K562 (cell line): ENCODE measurements around the gene PTPN11. TPM values are rescaled to one million over a fixed set of nuclear protein-coding genes. Genes with fewer than 3 reads are reported as not detected.

Experiments used
- AFF1 ChIP-seq, 2 experiments: fragments of 450-650 bp; IDR thresholded peaks; 2 replicates each; pipeline ENCODE4 v1.6.1; 2018; ENCODE audit warnings: mild to moderate bottlenecking in 2 of 2, low read depth in 1 of 2; ENCODE audit not compliant: partially characterized antibody in 2 of 2
- CREM ChIP-seq: IDR thresholded peaks from 2 replicates; pipeline ENCODE4 v1.6.1; 2014; ENCODE audit warnings: antibody characterized with exemption, low read depth
- CTBP1 ChIP-seq: fragments of 450-650 bp; IDR thresholded peaks from 2 replicates; pipeline ENCODE4 v1.6.1; 2016; ENCODE audit warnings: borderline replicate concordance
- DIDO1 ChIP-seq: fragments of 450-650 bp; IDR thresholded peaks from 2 replicates; pipeline ENCODE4 v1.6.1; 2016; ENCODE audit warnings: low read depth, missing biosample characterization, missing genetic modification characterization
- DNMT1 ChIP-seq: fragments of 450-650 bp; IDR thresholded peaks from 2 replicates; pipeline ENCODE4 v1.6.1; 2016; ENCODE audit warnings: antibody characterized with exemption, mild to moderate bottlenecking
- ESRRB ChIP-seq: fragments of 250-450 bp; sonication (Bioruptor Pico); IDR thresholded peaks from 2 replicates; pipeline ENCODE4 v1.5.0; 2020; ENCODE audit warnings: mild to moderate bottlenecking, moderate library complexity, borderline replicate concordance
- GTF2E2 ChIP-seq: fragments of 200-800 bp; sonication (Bioruptor generic); IDR thresholded peaks from 2 replicates; pipeline ENCODE4 v1.6.1; 2016; ENCODE audit warnings: missing genetic modification characterization, missing compliant biosample characterization
- HIVEP1 ChIP-seq: fragments of 250-450 bp; sonication (Bioruptor Pico); IDR thresholded peaks from 2 replicates; pipeline ENCODE4 v1.4.0; 2020; ENCODE audit warnings: mild to moderate bottlenecking
- HMG20B ChIP-seq: fragments of 250-450 bp; sonication (Bioruptor Pico); IDR thresholded peaks from 2 replicates; pipeline ENCODE4 v1.5.0; 2021; ENCODE audit warnings: mild to moderate bottlenecking
- ILK ChIP-seq: fragments of 450-650 bp; IDR thresholded peaks from 2 replicates; pipeline ENCODE4 v1.6.1; 2016; ENCODE audit warnings: missing genetic modification characterization, low read depth, mild to moderate bottlenecking, missing compliant biosample characterization, moderate library complexity, borderline replicate concordance
- KLF6 ChIP-seq: fragments of 250-450 bp; sonication (Bioruptor Pico); IDR thresholded peaks from 2 replicates; pipeline ENCODE4 v1.4.0; 2020; ENCODE audit warnings: mild to moderate bottlenecking, moderate library complexity, borderline replicate concordance
- LARP7 ChIP-seq: fragments of 450-650 bp; IDR thresholded peaks from 2 replicates; pipeline ENCODE4 v1.6.1; 2016
- MEIS2 ChIP-seq: fragments of 450-650 bp; IDR thresholded peaks from 2 replicates; pipeline ENCODE4 v1.6.1; 2014; ENCODE audit warnings: mild to moderate bottlenecking; ENCODE audit not compliant: partially characterized antibody
- NCOR1 ChIP-seq: fragments of 450-650 bp; IDR thresholded peaks from 2 replicates; pipeline ENCODE4 v1.6.1; 2016; ENCODE audit warnings: mild to moderate bottlenecking, moderate library complexity
- PRMT5 ChIP-seq: sonication (generic); formaldehyde crosslinking; IDR thresholded peaks from 2 replicates; pipeline ENCODE4 v1.5.0; 2020; ENCODE audit warnings: missing genetic modification reagents
- RNF2 ChIP-seq: sonication (generic); IDR thresholded peaks from 2 replicates; pipeline ENCODE4 v1.6.1; 2016
- SAP30 ChIP-seq: fragments of 200-600 bp; sonication (generic); IDR thresholded peaks from 2 replicates; pipeline ENCODE4 v1.6.1; 2012; ENCODE audit warnings: borderline replicate concordance, low read depth, mild to moderate bottlenecking, moderate library complexity, low read length, control low read depth, inconsistent platforms; ENCODE audit not compliant: insufficient read depth, poor library complexity, severe bottlenecking
- SREBF2 ChIP-seq: sonication (generic); formaldehyde crosslinking; IDR thresholded peaks from 2 replicates; pipeline ENCODE4 v1.4.0; 2020; ENCODE audit warnings: mild to moderate bottlenecking, missing genetic modification reagents
- TAL1 ChIP-seq: fragments of 450-650 bp; IDR thresholded peaks from 2 replicates; pipeline ENCODE4 v1.6.1; 2016; ENCODE audit warnings: mild to moderate bottlenecking
- TEAD4 ChIP-seq, 2 experiments: sonication (generic) in 1 of 2; formaldehyde crosslinking in 1 of 2; IDR thresholded peaks; 2 replicates each; pipeline versions ENCODE4 v1.6.1 to v1.8.0; 2012 to 2022; ENCODE audit warnings: borderline replicate concordance in 1 of 2, inconsistent platforms in 1 of 2, low read length in 1 of 2, mild to moderate bottlenecking in 1 of 2, missing genetic modification reagents in 1 of 2
- XRCC3 ChIP-seq: fragments of 450-650 bp; IDR thresholded peaks from 2 replicates; pipeline ENCODE4 v1.6.1; 2017; ENCODE audit warnings: mild to moderate bottlenecking, moderate library complexity
- XRCC5 ChIP-seq: fragments of 200-400 bp; formaldehyde crosslinking; IDR thresholded peaks from 2 replicates; pipeline ENCODE4 v1.6.1; 2017; ENCODE audit warnings: low read depth, mild to moderate bottlenecking, low read length
- ZBTB26 ChIP-seq: fragments of 450-650 bp; formaldehyde crosslinking; IDR thresholded peaks from 2 replicates; pipeline ENCODE4 v1.4.0; 2022; ENCODE audit warnings: missing genetic modification characterization
- ZKSCAN1 ChIP-seq: fragments of 150-350 bp; IDR thresholded peaks from 2 replicates; pipeline ENCODE4 v1.6.1; 2016; ENCODE audit warnings: low read depth, low read length
- ZNF57 ChIP-seq: fragments of 450-650 bp; formaldehyde crosslinking; IDR thresholded peaks from 2 replicates; pipeline ENCODE4 v1.4.0; 2020; ENCODE audit warnings: mild to moderate bottlenecking, moderate library complexity
- polyA plus RNA-seq, 8 experiments: library from polyadenylated mRNA; depleted of rRNA in 4 of 8; stranded (reverse) in 5 of 8; unstranded in 3 of 8; fragments of >200 nt; fragmentation: Nextera tagmentation in 2 of 8; fragmentation: Illumina TruSeq in 1 of 8; extraction: Ambion mirVana in 2 of 8; extraction: Trizol in 1 of 8; gene quantifications; 2 replicates each; pipeline versions ENCODE4 v1.2.1 to v1.2.3, GENCODE V29; 2011 to 2014; ENCODE audit warnings: inconsistent platforms in 1 of 8, missing spikeins in 1 of 8
- total RNA-seq, 7 experiments: library from RNA; depleted of rRNA in 6 of 7; stranded (reverse); fragments of >200 nt in 6 of 7; fragmentation: Illumina TruSeq in 2 of 7; extraction: Trizol in 2 of 7; gene quantifications; 2 replicates each; pipeline versions ENCODE4 v1.2.1 to v1.2.3, GENCODE V29; 2011 to 2021; ENCODE audit warnings: low replicate concordance in 1 of 7
- TF ChIP-seq, protein P1 (sequence below): conservative IDR thresholded peaks from 2 replicates; pipeline ENCODE4 v1.6.1; 2011; ENCODE audit warnings: low read depth, mild to moderate bottlenecking, low read length; ENCODE audit not compliant: control insufficient read depth

PTPN11 gene
- total and polyA plus RNA-seq, 9 of the 15 experiments (the other 6 are each of a cell fraction or from before 2014, with no cell fraction given): 22.5 to 126 (median 79.7) TPM

DNA sequence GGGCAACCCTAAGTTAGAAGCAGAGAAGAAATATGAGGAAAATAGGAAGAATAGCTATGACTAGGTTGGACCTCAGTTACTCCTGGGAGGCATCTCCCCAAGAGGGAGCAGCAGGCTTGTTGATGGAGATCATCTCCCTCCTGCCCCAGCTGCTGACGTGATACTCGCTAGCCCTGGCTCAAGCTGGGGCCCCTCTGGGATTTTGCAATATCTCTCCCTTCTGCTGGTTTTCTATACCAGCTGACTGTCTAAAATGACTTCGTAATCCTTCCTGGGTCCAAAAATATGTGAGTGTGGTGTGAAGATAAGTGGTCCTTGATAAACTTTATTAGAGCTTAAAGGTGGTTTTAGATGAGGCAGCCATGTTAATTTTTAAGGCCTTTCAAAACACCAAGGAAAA lies 32.0 kb upstream of the PTPN11 start (continued):
- TF ChIP-seq, protein P1, sequence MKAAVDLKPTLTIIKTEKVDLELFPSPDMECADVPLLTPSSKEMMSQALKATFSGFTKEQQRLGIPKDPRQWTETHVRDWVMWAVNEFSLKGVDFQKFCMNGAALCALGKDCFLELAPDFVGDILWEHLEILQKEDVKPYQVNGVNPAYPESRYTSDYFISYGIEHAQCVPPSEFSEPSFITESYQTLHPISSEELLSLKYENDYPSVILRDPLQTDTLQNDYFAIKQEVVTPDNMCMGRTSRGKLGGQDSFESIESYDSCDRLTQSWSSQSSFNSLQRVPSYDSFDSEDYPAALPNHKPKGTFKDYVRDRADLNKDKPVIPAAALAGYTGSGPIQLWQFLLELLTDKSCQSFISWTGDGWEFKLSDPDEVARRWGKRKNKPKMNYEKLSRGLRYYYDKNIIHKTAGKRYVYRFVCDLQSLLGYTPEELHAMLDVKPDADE: no peak
- no peak for TF ChIP-seq HMG20B
- no peak for TF ChIP-seq ILK (tag)
- TF ChIP-seq RNF2: no peak
- peak; percentile 74 for TF ChIP-seq TAL1
- no peak for TF ChIP-seq SAP30
- no peak for TF ChIP-seq XRCC5
- no peak for TF ChIP-seq XRCC3
- TF ChIP-seq PRMT5: no peak
- peak; percentile 73 for TF ChIP-seq NCOR1
- TF ChIP-seq MEIS2: no peak
- TF ChIP-seq ESRRB (CRISPR knock-in tag): no peak
- TF ChIP-seq CTBP1: peak; percentile 22; the same call in 1 of the 2 replicates
- TF ChIP-seq GTF2E2 (tag): no peak
- TF ChIP-seq TEAD4 (IDR thresholded peaks at IDR 0.05; ENCODE audit: low read length): peak; percentile 66
- no peak for TF ChIP-seq TEAD4 (CRISPR knock-in tag; IDR thresholded peaks at IDR 0.05; ENCODE audit: borderline replicate concordance)
- no peak for TF ChIP-seq LARP7
- no peak for TF ChIP-seq ZKSCAN1
- no peak for TF ChIP-seq DIDO1
- no peak for TF ChIP-seq HIVEP1
- TF ChIP-seq CREM: peak; percentile 65
- TF ChIP-seq SREBF2 (CRISPR knock-in tag): no peak
- no peak for TF ChIP-seq DNMT1
- TF ChIP-seq ZBTB26: no peak
- no peak for TF ChIP-seq ZNF57 (CRISPR knock-in tag)
- TF ChIP-seq KLF6 (CRISPR knock-in tag): no peak
- no peak for TF ChIP-seq AFF1 (IDR thresholded peaks at IDR 0.05; ENCODE audit: low read depth in 1 of 2, partially characterized antibody in 2 of 2)
